ENCODE measurements around the gene NAP1L1.

Gene NAP1L1

GRCh38 chr12:76025601-76026575 is 58.6 kb downstream of the NAP1L1 start:
- no peaks in the 10 kb centered on the region for H3K79me2 ChIP-seq (ENCODE audit: insufficient read depth, low read depth)
- H3K36me3 ChIP-seq (ENCODE audit: insufficient read depth): no peaks in the 10 kb centered on the region
- no peaks in the 10 kb centered on the region for H4K20me1 ChIP-seq (ENCODE audit: insufficient read depth)
- no peak overlapping the region for H3K4me3 ChIP-seq (IDR thresholded peaks at IDR 0.05; ENCODE audit: insufficient read depth, low read depth, low read length)
- no peak for TF ChIP-seq CTCF (conservative IDR thresholded peaks at IDR 0.05; ENCODE audit: low read depth, low read length)
- no peak overlapping the region for H2AFZ ChIP-seq (ENCODE audit: low read depth)
- H3K9ac ChIP-seq: no peak overlapping the region
- no peak overlapping the region for H3K27ac ChIP-seq
- peaks cover 9% of the 10 kb centered on the region for H3K4me1 ChIP-seq (ENCODE audit: low read depth, poor library complexity, severe bottlenecking)
- no peaks in the 10 kb centered on the region; the same call in 1 of the 2 replicates for H3K27me3 ChIP-seq (ENCODE audit: insufficient read depth, low read depth)
- H3K4me2 ChIP-seq: no peak overlapping the region

- Histone ChIP-seq H3K4me3 (IDR thresholded peaks at IDR 0.05; ENCODE audit: insufficient read depth, low read depth, low read length) (no peak overlapping the region), H3K79me2 (ENCODE audit: insufficient read depth, low read depth) (no peaks in the 10 kb centered on the region), H4K20me1 (ENCODE audit: insufficient read depth) (no peaks in the 10 kb centered on the region), H3K27me3 (ENCODE audit: insufficient read depth, low read depth) (no peaks in the 10 kb centered on the region; the same call in 1 of the 2 replicates), H3K9ac (no peak overlapping the region), H3K27ac (no peak overlapping the region), H3K4me2 (no peak overlapping the region), H3K36me3 (ENCODE audit: insufficient read depth) (no peaks in the 10 kb centered on the region), H3K4me1 (ENCODE audit: low read depth, poor library complexity, severe bottlenecking) (peaks cover 8% of the 10 kb centered on the region), H2AFZ (ENCODE audit: low read depth) (no peak overlapping the region)
- no peak for TF ChIP-seq CTCF (conservative IDR thresholded peaks at IDR 0.05; ENCODE audit: low read depth, low read length)
These were observed 59.4 kb downstream of the NAP1L1 start for GRCh38 chr12:76024942-76025600.

- no peaks in the 10 kb centered on the region for H4K20me1 ChIP-seq (ENCODE audit: insufficient read depth)
- no peaks in the 10 kb centered on the region for H3K36me3 ChIP-seq (ENCODE audit: insufficient read depth)
- H3K4me2 ChIP-seq: no peak overlapping the region
- no peaks in the 10 kb centered on the region for H3K79me2 ChIP-seq (ENCODE audit: insufficient read depth, low read depth)
- TF ChIP-seq CTCF (conservative IDR thresholded peaks at IDR 0.05; ENCODE audit: low read depth, low read length): no peak
- no peak overlapping the region for H3K9ac ChIP-seq
- no peaks in the 10 kb centered on the region; the same call in 1 of the 2 replicates for H3K27me3 ChIP-seq (ENCODE audit: insufficient read depth, low read depth)
- H3K4me1 ChIP-seq (ENCODE audit: low read depth, poor library complexity, severe bottlenecking): peaks cover 3% of the 10 kb centered on the region
- no peak overlapping the region for H3K4me3 ChIP-seq (IDR thresholded peaks at IDR 0.05; ENCODE audit: insufficient read depth, low read depth, low read length)
- no peak overlapping the region for H2AFZ ChIP-seq (ENCODE audit: low read depth)
- H3K27ac ChIP-seq: no peak overlapping the region
These were observed 60.2 kb downstream of the NAP1L1 start for GRCh38 chr12:76024102-76024781.

GRCh38 chr12:76023069-76023690 is 61.3 kb downstream of the NAP1L1 start:
- H3K4me1 ChIP-seq (ENCODE audit: low read depth, poor library complexity, severe bottlenecking): peaks cover 3% of the 10 kb centered on the region
- no peak overlapping the region for H3K4me2 ChIP-seq
- H3K27ac ChIP-seq: no peak overlapping the region
- no peak overlapping the region for H2AFZ ChIP-seq (ENCODE audit: low read depth)
- TF ChIP-seq CTCF (conservative IDR thresholded peaks at IDR 0.05; ENCODE audit: low read depth, low read length): no peak
- H3K9ac ChIP-seq: no peak overlapping the region
- no peaks in the 10 kb centered on the region for H3K36me3 ChIP-seq (ENCODE audit: insufficient read depth)
- no peak overlapping the region for H3K4me3 ChIP-seq (IDR thresholded peaks at IDR 0.05; ENCODE audit: insufficient read depth, low read depth, low read length)
- no peaks in the 10 kb centered on the region for H3K79me2 ChIP-seq (ENCODE audit: insufficient read depth, low read depth)
- no peaks in the 10 kb centered on the region; the same call in 1 of the 2 replicates for H3K27me3 ChIP-seq (ENCODE audit: insufficient read depth, low read depth)
- no peaks in the 10 kb centered on the region for H4K20me1 ChIP-seq (ENCODE audit: insufficient read depth)

All from KMS-11 (cell line).